Stimulated activated naive CD8-positive, alpha-beta T cell treated with anti-CD3 and anti-CD28 coated beads, Interleukin-15, Interleukin-2, amounts not matched to agents 100 ng/mL and 50 ng/mL, for 24 hours (primary cell): ENCODE data around the gene CLIC6.
"Not testable (repeated sequence)": the region's sequence is repeated elsewhere in the genome, so short reads cannot be mapped to it uniquely, and the experiment has no call there.

Experiments used
- H3K27ac Mint-ChIP-seq: one replicate; pipeline ENCODE4 v1.8.0; 2021; ENCODE audit warnings: mild to moderate bottlenecking, mixed read lengths
- H3K27me3 Mint-ChIP-seq: one replicate; pipeline ENCODE4 v1.8.0; 2021; ENCODE audit warnings: mixed read lengths
- H3K36me3 Mint-ChIP-seq: one replicate; pipeline ENCODE4 v1.8.0; 2021; ENCODE audit warnings: low read depth, mixed read lengths
- H3K4me1 Mint-ChIP-seq: one replicate; pipeline ENCODE4 v1.8.0; 2021; ENCODE audit warnings: low read depth, mixed read lengths
- H3K4me3 Mint-ChIP-seq: one replicate; pipeline ENCODE4 v1.8.0; 2021; ENCODE audit warnings: mild to moderate bottlenecking, mixed read lengths
- H3K9me3 Mint-ChIP-seq: one replicate; pipeline ENCODE4 v1.8.0; 2021; ENCODE audit warnings: mixed read lengths

Gene CLIC6

DNA sequence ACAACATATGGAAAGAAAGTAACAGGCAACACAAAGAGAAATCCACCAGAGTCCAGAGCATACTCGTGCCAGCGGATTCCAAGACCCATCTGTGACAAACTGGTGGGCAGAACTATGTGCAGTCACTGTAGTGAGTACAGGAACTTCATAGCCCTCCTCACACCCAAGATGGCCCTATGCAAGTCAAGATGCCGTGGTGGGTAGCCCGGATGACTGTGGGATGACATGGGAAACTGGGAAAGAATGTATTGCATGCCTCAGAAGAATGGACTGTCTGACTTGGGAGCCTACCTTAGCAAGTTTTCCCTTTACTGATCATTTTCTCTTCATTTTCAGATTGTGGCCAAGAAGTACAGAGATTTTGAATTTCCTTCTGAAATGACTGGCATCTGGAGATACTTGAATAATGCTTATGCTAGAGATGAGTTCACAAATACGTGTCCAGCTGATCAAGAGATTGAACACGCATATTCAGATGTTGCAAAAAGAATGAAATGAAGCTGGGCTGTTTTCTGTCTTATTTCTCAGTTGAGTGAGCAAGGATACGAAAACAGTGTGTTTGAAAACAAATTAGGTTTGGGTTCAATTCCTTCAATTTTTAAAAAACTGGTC lies 47.3 kb downstream of the CLIC6 start:
- H3K4me3 Mint-ChIP-seq, result no peak overlapping the region
- H3K4me1 Mint-ChIP-seq, result peaks cover 6% of the 10 kb centered on the region
- H3K36me3 Mint-ChIP-seq, result no peaks in the 10 kb centered on the region
- no peak overlapping the region for H3K27ac Mint-ChIP-seq
- peaks cover 8% of the 10 kb centered on the region for H3K27me3 Mint-ChIP-seq
- no peaks in the 10 kb centered on the region for H3K9me3 Mint-ChIP-seq

DNA sequence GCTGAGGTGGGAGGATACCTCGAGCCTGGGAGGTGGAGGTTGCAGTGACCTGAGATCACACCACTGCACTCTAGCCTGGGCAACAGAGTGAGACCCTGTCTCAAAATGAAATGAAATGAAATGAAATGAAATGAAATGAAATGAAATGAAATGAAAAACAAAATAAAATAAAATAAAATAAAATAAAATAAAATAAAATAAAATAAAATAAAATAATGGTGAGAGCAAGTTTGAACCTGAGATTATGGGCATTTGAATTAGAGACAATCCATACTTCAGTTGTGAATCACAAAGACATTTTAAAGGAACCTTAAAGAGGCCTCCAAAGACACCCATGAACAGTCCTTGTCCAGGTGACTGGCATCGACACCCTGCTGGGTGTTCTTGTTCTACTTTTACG lies 49.7 kb downstream of the CLIC6 start:
- not testable (repeated sequence) for H3K4me3 Mint-ChIP-seq, H3K4me1 Mint-ChIP-seq, H3K27ac Mint-ChIP-seq, H3K9me3 Mint-ChIP-seq, H3K36me3 Mint-ChIP-seq, H3K27me3 Mint-ChIP-seq

DNA sequence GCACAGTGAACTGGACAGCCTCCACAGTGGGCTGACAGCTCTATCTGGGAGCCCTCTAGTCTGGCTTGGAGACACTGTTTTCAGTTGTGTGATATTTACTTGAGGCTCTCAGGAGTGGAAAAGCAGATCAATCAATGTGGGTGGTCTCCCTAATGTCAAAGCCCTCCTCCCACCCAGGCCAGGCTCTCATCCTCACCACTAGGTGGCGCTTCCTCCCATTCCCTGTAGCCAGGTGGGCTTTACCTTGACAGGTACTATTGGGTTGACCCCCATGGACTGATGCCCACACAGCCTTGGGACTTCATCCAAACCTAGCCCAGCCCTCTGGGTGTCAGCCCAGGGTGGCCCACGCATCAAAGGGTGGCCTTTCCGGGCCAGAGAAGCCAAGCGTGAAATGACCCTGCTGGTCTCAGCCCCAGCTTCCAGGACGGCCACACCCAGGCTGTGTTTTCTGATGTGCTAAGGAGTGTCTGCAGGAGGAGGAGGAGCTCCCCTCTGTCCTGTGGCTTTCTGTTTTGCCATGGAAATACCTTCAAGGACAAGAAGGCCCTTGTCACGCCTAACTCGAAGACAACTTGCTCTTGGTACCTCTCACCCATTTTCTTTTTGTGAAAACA lies 54.0 kb downstream of the CLIC6 start:
- peaks cover 14% of the 10 kb centered on the region for H3K27me3 Mint-ChIP-seq
- H3K27ac Mint-ChIP-seq, result no peak overlapping the region
- H3K4me1 Mint-ChIP-seq, result no peaks in the 10 kb centered on the region
- no peaks in the 10 kb centered on the region for H3K36me3 Mint-ChIP-seq
- no peaks in the 10 kb centered on the region for H3K9me3 Mint-ChIP-seq
- H3K4me3 Mint-ChIP-seq, result no peak overlapping the region

DNA sequence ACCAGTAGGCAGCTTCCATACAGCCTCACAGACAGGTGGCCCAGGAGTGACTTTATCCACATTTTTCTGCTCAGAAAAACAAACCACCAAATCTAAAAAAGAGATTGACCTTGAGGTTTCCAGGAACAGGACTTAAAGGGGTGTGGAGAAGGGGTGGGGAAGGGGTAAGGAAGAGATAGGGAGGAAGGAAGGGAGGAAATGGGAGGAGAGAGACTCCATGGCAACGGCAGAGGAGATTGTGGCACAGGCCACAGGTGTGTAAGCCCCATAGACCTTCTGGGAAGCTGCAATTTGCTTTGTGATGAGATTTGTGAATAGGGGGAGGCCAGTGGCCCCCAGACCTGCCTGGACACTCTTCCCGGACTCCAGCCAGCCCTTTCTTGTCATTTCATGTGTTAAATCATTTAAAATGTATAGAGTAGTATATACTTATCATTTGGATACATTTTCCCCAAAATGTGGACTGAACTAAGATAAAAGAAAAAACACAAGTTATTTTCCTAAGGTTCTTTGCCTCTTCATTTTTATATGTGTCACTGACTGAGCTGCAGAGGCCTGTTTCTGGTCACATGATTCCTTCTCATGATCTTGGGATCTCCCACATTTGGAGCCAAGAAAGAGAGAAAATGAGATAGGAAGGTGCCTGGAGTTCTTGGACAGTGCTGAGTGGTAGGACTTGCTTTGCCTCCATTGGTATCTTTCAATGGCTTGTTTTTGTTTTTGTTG lies 55.5 kb downstream of the CLIC6 start:
- H3K4me3 Mint-ChIP-seq, result no peak overlapping the region
- H3K27me3 Mint-ChIP-seq, result peaks cover 12% of the 10 kb centered on the region
- no peaks in the 10 kb centered on the region for H3K4me1 Mint-ChIP-seq
- no peak overlapping the region for H3K27ac Mint-ChIP-seq
- no peaks in the 10 kb centered on the region for H3K36me3 Mint-ChIP-seq
- H3K9me3 Mint-ChIP-seq, result no peaks in the 10 kb centered on the region

DNA sequence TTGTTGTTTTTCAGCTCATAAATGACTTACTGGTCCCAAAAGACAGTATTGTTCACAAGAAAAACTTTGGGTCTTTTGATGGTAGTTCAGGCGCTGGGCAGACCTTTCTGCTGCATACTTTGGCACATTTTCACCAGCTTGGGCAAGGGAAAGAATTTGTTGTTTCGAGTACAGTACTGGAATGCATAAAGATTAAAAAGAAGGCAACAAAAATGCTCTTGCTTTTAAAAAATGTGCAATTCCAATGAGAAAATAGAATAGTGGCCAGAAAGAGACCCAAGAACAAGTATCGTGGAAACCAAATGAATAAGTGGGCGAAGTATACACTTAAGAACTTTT lies 56.0 kb downstream of the CLIC6 start:
- Mint-ChIP-seq H3K27ac (no peak overlapping the region), H3K9me3 (no peaks in the 10 kb centered on the region), H3K27me3 (peaks cover 12% of the 10 kb centered on the region), H3K4me3 (no peak overlapping the region), H3K4me1 (no peaks in the 10 kb centered on the region), H3K36me3 (no peaks in the 10 kb centered on the region)

DNA sequence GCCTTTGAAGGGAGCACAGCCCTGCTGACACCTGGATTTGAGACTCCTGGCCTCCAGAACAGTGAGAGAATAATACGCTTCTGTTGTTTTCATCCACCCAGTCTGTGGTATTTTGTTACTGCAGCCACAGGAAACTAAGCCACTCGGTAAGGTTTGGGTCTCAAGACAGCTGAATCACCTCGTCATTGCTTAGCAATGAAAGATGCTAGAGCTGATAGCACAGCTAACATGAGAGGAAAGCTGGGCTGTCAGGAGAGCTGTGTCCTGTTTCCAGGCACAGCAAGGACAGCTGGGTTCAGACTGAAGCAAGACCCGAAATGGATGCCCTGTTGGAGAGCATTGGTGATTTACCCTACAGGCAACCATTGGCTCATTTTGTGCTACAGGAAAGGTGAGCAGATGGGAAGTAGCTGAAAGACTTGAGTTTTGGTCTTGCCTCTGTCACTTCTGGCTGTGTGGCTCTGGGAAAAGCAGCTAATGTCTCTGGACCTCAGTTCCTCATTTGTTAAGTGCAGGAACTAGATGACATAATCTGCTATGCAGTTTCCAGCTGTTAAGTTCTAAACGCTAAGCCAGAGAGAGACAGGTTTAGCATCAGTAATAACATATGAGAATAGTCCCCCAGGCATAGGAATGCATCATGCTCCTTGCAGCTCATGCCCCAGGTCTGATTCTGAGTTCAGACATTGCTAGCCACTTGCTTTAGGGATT lies 58.0 kb downstream of the CLIC6 start:
- no peak overlapping the region for H3K27ac Mint-ChIP-seq
- no peaks in the 10 kb centered on the region for H3K9me3 Mint-ChIP-seq
- no peaks in the 10 kb centered on the region for H3K4me1 Mint-ChIP-seq
- H3K36me3 Mint-ChIP-seq, result no peaks in the 10 kb centered on the region
- no peak overlapping the region for H3K4me3 Mint-ChIP-seq
- H3K27me3 Mint-ChIP-seq, result peaks cover 12% of the 10 kb centered on the region

DNA sequence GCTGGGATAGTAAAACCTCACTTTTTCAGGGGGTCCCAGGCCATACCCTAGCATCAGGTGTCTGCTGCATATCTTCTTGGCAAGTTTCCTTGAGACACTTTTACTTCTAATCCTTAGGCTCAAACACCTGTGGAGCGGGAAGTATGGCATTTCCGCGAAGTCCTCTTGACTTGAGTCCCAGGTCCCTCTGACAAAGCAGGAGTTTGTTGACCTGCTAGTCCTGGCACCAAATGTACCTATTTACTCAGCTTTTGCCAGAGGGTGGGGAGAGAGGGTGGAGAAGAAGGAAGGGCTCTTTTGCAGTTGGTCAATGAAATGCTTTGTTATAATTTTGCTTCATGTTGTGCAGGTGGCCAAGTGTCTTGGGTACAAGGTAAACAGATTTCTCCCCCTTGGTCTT lies 59.7 kb downstream of the CLIC6 start:
- Mint-ChIP-seq H3K9me3 (no peaks in the 10 kb centered on the region), H3K4me3 (no peak overlapping the region), H3K27ac (no peak overlapping the region), H3K27me3 (peaks cover 12% of the 10 kb centered on the region), H3K36me3 (no peaks in the 10 kb centered on the region), H3K4me1 (no peaks in the 10 kb centered on the region)

DNA sequence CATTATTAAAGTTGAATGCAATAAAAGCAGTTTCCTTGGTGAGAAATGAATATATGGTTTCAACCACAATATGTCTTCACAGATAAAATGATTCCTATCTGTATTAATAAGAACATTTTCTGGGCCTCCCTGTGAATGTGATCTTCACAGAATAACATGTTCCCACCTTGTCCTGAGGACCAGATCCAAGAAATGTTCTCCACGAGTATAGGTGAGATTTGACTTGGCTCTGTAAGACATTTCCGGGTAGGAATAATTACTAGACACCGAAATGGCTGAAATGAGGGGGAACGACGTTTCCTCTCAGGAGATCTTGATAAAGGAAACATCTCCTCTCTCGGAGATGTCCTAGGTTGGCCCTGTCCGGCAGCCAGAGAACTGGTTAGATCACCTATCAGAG lies 61.4 kb downstream of the CLIC6 start:
- peaks cover 8% of the 10 kb centered on the region for H3K27me3 Mint-ChIP-seq
- no peaks in the 10 kb centered on the region for H3K36me3 Mint-ChIP-seq
- H3K4me1 Mint-ChIP-seq, result no peaks in the 10 kb centered on the region
- no peaks in the 10 kb centered on the region for H3K9me3 Mint-ChIP-seq
- H3K27ac Mint-ChIP-seq, result no peak overlapping the region
- H3K4me3 Mint-ChIP-seq, result no peak overlapping the region

DNA sequence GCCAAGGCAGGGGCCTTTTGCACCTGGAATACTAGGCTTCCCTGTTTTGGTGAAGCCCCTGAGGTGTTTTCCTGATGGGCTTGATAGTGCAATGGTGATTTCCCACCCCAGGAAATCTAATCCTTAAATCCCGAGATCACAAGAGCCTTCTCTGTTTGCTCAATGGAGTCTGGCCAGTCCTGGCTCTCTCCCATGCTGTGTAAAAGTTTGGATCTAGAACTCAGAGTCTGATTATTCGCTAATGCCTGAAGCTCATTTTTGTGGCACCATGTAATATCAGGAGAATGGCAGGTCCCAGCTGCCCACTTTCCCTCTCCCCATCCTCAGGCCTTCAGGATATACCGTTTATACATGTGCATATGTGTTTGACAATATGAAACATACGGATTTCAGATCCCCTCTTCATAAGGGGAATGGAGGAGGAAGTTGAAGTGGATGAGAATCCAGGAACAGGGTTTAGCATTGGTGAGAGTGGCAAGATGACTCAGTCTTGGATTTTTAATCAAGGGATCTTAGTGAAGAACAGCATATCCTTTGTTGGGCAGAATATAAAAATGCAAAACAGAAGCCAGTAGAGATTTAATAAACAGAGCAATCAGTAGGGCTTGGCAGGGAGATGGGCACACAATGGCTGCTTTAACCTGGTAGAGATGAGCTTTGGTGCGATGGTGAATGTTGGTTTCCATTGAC lies 62.1 kb downstream of the CLIC6 start:
- no peaks in the 10 kb centered on the region for H3K36me3 Mint-ChIP-seq
- no peak overlapping the region for H3K27ac Mint-ChIP-seq
- no peak overlapping the region for H3K4me3 Mint-ChIP-seq
- H3K27me3 Mint-ChIP-seq, result peaks cover 5% of the 10 kb centered on the region
- H3K9me3 Mint-ChIP-seq, result no peaks in the 10 kb centered on the region
- H3K4me1 Mint-ChIP-seq, result no peaks in the 10 kb centered on the region

DNA sequence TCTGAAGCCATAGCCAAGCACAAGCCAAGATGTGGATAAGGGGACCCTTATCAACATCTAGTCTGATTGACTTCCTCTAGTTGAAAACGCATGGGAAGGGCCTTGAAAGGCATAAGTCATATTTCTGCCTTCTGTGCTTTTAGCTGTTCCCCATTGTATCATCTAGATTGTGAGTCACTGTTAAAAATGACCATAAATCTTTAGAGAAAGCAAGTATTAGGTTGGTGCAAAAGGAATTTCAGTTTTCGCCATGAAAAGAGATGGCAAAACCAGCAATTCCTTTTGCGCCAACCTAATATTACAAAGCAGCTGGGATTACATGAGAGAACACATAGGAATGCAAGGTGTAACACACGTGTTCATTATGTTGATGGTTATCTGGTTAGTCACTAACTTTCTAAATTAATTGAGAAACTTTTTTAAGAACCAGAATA lies 63.6 kb downstream of the CLIC6 start:
- Mint-ChIP-seq H3K36me3 (no peaks in the 10 kb centered on the region), H3K27me3 (peaks cover 7% of the 10 kb centered on the region), H3K4me3 (no peak overlapping the region), H3K9me3 (no peaks in the 10 kb centered on the region), H3K4me1 (no peaks in the 10 kb centered on the region), H3K27ac (no peak overlapping the region)

DNA sequence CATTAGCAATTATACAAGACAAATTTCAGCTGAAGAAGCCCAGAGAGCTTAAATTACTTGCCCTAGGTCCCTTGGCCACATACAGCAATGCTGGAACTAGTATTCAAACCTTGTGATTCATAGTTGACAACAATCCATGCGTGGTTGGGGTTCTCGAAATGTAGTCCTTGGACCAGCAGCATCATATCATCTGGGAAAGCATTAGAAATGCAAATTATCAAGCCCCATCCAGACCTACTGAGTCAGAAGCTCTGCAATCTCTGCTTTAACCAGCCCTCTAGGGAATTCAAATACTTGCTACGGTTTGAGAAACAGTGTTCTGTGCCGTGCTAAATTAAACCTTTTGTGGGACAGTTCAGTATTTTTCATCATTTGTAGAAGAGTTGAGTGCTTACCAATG lies 65.1 kb downstream of the CLIC6 start:
- no peaks in the 10 kb centered on the region for H3K4me1 Mint-ChIP-seq
- no peaks in the 10 kb centered on the region for H3K36me3 Mint-ChIP-seq
- H3K27ac Mint-ChIP-seq, result no peak overlapping the region
- peaks cover 15% of the 10 kb centered on the region for H3K27me3 Mint-ChIP-seq
- H3K9me3 Mint-ChIP-seq, result no peaks in the 10 kb centered on the region
- H3K4me3 Mint-ChIP-seq, result no peak overlapping the region

DNA sequence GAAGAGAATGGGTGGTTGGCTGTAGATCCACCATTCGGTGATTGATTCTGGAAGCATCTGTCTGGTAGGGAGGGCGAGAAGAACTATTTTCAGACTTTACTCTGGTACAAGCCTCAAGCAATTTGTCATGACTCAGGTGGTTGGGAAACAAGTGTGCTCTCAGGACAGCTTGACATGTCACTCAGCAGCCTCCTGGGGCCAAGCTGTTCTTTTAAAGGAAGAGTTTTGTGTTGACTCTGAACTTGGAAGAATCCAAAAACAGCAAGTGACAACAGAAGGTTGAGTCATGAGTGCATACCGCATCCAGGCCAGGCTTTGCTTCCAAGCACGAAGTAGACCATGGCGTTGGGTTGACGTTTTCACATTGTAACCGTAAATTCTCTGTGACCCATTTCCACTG lies 65.9 kb downstream of the CLIC6 start:
- H3K27me3 Mint-ChIP-seq, result peaks cover 15% of the 10 kb centered on the region
- H3K36me3 Mint-ChIP-seq, result no peaks in the 10 kb centered on the region
- no peaks in the 10 kb centered on the region for H3K4me1 Mint-ChIP-seq
- no peak overlapping the region for H3K4me3 Mint-ChIP-seq
- H3K27ac Mint-ChIP-seq, result no peak overlapping the region
- no peaks in the 10 kb centered on the region for H3K9me3 Mint-ChIP-seq

DNA sequence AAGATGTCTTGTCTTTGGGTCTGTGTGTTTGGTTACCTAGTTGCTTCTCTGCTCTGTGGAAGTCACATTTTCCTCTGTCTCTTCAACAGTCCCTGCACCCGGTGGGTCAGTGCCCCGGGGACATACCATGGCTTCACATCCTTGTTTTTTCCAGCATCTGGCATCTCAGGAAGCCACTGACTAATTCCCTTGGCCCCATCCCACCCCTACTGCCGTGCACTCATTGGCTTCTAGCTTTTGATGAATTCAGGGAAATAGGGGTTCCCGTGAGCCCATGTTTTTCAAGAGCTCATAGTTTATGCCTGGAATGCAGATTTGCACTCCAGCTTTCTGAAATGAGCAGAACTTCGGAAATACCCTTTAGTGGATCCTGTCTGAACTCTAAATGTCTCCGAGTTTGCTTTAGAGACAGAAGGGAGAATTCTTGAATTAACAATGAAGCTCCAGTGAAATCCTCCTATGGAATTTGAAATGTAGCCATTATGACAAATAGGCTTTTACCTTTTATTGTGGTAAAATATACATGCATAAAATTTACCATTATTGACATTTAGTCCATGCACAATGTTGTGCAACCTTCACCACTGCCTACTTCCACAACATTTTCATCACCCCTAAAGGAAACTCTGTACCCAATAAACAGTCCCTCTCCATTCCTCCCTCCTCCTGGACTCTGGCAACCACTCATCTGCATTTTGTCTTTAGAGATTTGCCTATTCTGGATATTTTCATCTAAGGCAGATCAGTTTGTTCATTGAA lies 67.5 kb downstream of the CLIC6 start:
- no peaks in the 10 kb centered on the region for H3K4me1 Mint-ChIP-seq
- H3K36me3 Mint-ChIP-seq, result no peaks in the 10 kb centered on the region
- no peaks in the 10 kb centered on the region for H3K9me3 Mint-ChIP-seq
- no peak overlapping the region for H3K27ac Mint-ChIP-seq
- peaks cover 15% of the 10 kb centered on the region for H3K27me3 Mint-ChIP-seq
- H3K4me3 Mint-ChIP-seq, result no peak overlapping the region

DNA sequence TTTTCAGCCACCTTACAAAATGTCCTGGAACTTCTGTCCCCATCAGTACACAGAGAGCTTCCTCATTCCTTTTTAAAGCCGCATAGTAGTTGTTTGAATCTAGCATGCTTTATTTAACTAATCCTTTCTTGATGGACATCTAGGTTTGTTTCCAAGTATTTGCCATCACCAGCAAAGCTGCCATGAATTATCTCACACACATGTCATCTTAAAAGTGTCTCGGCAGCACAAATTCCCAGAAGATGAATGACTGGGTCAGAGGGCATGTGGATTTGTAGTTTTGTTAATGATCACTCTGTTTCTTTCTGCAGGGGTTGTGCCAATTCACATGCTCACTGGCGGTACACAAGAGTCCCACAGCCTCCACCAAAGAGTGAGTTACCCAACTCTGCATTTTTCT lies 68.3 kb downstream of the CLIC6 start:
- H3K4me1 Mint-ChIP-seq, result no peaks in the 10 kb centered on the region
- peaks cover 15% of the 10 kb centered on the region for H3K27me3 Mint-ChIP-seq
- H3K27ac Mint-ChIP-seq, result no peak overlapping the region
- no peaks in the 10 kb centered on the region for H3K9me3 Mint-ChIP-seq
- no peaks in the 10 kb centered on the region for H3K36me3 Mint-ChIP-seq
- H3K4me3 Mint-ChIP-seq, result no peak overlapping the region
